IPS-20b (cell line): ENCODE measurements around the gene ANGEL2.

Experiments used
- H3K27ac ChIP-seq: one replicate; pipeline ENCODE4 v1.5.1; 2013; ENCODE audit warnings: low read length
- H3K27me3 ChIP-seq: 2 replicates; pipeline ENCODE4 v1.6.1; 2013; ENCODE audit warnings: mild to moderate bottlenecking, low read length, inconsistent platforms; ENCODE audit not compliant: insufficient read depth
- H3K36me3 ChIP-seq: 2 replicates; pipeline ENCODE4 v1.6.1; 2013; ENCODE audit warnings: low read depth, mild to moderate bottlenecking, inconsistent platforms, low read length, moderate library complexity; ENCODE audit not compliant: insufficient read depth
- H3K4me1 ChIP-seq: 2 replicates; pipeline ENCODE4 v1.6.1; 2013; ENCODE audit warnings: mild to moderate bottlenecking, control low read depth, inconsistent platforms, low read length, moderate library complexity; ENCODE audit not compliant: insufficient read depth
- H3K4me3 ChIP-seq: 2 replicates; pipeline ENCODE4 v1.5.1; 2013; ENCODE audit warnings: mild to moderate bottlenecking, low read length, inconsistent platforms
- H3K9ac ChIP-seq: 2 replicates; pipeline ENCODE4 v1.6.1; 2013; ENCODE audit warnings: low read depth, mild to moderate bottlenecking, inconsistent platforms, low read length, moderate library complexity
- H3K9me3 ChIP-seq: 2 replicates; pipeline ENCODE4 v1.6.1; 2013; ENCODE audit warnings: mild to moderate bottlenecking, low read depth, low read length, inconsistent platforms; ENCODE audit not compliant: insufficient read depth

The ANGEL2 gene, protein sequence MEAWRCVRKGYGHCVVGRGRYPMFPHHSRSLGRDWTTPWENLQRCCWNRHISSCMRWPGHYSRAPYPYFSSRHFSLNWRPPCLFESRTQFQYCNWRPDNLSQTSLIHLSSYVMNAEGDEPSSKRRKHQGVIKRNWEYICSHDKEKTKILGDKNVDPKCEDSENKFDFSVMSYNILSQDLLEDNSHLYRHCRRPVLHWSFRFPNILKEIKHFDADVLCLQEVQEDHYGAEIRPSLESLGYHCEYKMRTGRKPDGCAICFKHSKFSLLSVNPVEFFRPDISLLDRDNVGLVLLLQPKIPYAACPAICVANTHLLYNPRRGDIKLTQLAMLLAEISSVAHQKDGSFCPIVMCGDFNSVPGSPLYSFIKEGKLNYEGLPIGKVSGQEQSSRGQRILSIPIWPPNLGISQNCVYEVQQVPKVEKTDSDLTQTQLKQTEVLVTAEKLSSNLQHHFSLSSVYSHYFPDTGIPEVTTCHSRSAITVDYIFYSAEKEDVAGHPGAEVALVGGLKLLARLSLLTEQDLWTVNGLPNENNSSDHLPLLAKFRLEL

DNA sequence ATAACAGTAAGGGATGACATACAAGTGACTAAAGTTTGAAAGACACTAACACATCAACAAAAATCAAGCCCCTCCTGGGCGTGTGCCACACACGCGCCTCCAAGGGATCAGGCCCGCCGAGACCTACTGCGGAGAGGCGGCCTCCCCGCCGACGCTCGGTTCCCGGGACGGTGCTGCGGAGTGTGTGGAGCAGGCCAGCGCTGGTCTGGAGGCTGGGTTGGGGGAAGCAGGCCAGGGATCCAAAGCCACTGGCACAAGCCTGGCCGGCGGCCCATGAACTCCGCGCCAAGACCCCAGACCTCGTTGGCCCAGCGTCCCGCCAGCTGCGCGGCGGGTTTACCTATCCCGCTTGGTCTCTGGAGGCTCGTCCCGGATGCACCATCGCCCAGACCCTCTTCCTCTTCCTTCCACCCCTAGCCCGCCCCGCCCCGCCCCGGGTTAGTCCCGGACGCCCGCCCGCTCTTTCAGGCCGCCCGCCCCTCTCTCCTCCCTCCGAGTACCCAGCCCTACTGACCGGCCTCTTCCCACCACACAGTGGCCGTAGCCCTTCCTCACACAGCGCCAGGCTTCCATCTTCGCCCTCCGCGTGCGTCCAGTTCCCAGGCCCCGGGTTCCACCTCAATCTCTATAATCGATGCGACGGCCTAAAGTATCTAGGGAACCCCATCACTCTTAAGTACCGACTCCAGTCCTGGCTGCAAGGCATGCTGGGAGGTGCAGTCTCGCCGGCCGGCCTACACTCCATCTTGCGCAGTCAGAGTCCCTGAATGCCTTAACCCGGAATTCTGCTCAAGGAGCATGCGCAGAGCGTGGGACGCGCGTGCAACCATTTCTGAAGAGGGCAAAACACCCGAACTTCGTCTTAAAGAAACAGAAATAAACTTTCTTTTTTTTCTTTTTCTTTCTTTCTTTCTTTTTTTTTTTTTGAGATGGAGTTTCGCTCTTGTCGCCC, at the start of gene ANGEL2:
Gene ANGEL2, minus strand, starts transcription at position 769 of the 952 bp plus-strand sequence. Its CDS starts 196 bp downstream, at position 573.
- Histone ChIP-seq H3K4me1 (peaks cover 4% of the 10 kb centered on the region; the same call in 1 of the 2 replicates), H3K36me3 (peaks cover 29% of the 10 kb centered on the region; the same call in 1 of the 2 replicates), H3K4me3 (peak within 1 kb of the TSS; percentile 87), H3K9me3 (no peaks in the 10 kb centered on the region), H3K27me3 (no peaks in the 10 kb centered on the region), H3K9ac (peak within 1 kb of the TSS; percentile 87), H3K27ac (peak within 1 kb of the TSS; percentile 66)

DNA sequence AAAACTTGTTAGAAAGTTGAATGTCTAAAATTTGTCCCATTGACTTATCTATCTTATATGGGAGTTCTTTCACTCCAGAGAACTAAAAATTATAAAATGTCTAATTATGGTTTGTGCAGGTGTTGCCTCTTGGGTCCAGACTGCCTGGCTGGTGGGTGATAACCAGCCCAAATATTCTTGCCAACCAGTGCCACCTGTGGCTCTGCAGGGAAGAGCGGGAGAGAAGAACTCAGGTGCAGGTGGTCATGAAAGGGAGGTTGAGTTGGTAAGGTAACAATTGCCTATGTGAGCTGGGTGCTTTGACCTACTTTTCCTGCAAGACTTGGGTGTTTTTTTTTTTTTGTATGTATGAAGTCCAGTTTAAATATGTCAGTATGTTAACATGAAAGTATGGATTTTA, 45.6 kb upstream of the ANGEL2 start:
- H3K4me1 ChIP-seq: peaks cover 6% of the 10 kb centered on the region; the same call in 1 of the 2 replicates
- no peaks in the 10 kb centered on the region; the same call in 1 of the 2 replicates for H3K9me3 ChIP-seq
- no peak overlapping the region for H3K4me3 ChIP-seq
- no peaks in the 10 kb centered on the region for H3K27me3 ChIP-seq
- H3K36me3 ChIP-seq: no peaks in the 10 kb centered on the region
- H3K27ac ChIP-seq: no peak overlapping the region
- no peak overlapping the region for H3K9ac ChIP-seq

DNA sequence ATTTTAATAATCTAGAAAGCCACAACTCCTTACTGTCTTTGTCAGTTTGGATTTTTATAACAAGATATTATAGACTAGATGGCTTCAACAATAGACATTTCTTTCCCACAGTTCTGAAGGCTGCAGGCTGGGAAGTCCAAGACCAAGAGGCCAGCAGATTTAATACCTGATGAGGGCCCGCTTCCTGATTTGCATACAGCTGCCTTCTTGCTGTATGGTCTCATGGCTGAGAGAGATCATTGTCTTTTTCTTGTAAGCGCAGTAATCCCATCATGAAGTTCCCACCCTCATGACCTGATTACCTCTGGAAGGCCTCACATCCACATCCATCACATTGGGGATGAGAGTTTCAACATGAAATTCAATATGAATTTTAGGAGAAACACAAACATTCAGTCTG, 45.2 kb upstream of the ANGEL2 start:
- Histone ChIP-seq H3K4me1 (0 out of 2 replicates have a peak, but pooled peaks cover 2% of the 10 kb centered on the region), H3K27me3 (no peaks in the 10 kb centered on the region), H3K36me3 (no peaks in the 10 kb centered on the region), H3K9me3 (no peaks in the 10 kb centered on the region; the same call in 1 of the 2 replicates), H3K27ac (no peak overlapping the region), H3K4me3 (no peak overlapping the region), H3K9ac (no peak overlapping the region)

DNA sequence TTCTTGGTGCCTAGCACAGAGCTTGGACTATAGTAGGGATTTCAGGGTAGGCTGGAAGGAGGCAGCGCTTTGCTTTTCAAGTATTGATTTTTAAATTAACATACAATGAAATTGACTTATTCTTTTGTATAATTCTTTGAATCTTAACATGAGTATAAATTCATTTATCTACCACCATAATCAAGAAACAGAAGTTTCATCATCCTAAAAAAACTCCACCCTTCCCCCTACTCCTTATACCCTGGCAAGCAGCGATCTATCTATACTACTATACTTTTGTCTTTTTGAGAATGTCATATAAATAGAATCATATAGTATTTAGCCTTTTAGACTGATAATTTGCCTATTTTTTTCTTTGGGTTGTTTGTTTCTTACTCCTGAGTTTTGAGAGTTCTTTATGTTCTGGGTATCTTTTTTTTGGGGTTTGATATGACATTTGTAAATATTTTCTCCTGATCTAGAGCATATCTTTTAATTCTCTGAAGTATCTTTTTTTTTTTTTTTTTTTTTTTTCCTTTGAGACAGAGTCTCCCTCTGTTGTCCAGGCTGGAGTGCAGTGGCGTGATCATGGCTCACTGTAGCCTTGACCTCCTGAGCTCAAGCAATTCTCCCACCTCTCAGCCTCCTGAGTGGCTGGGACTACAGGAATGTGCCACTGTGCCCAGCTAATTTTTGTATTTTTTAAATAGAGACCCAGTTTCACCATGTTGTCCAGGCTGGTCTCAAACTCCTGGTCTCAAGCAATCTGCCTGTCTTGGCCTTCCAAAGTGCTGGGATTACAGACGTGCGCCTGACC, 41.8 kb upstream of the ANGEL2 start:
- Histone ChIP-seq H3K36me3 (no peaks in the 10 kb centered on the region), H3K27me3 (no peaks in the 10 kb centered on the region), H3K27ac (no peak overlapping the region), H3K4me3 (no peak overlapping the region), H3K4me1 (0 out of 2 replicates have a peak, but pooled peaks cover under 1% of the 10 kb centered on the region), H3K9me3 (no peaks in the 10 kb centered on the region), H3K9ac (no peak overlapping the region)

DNA sequence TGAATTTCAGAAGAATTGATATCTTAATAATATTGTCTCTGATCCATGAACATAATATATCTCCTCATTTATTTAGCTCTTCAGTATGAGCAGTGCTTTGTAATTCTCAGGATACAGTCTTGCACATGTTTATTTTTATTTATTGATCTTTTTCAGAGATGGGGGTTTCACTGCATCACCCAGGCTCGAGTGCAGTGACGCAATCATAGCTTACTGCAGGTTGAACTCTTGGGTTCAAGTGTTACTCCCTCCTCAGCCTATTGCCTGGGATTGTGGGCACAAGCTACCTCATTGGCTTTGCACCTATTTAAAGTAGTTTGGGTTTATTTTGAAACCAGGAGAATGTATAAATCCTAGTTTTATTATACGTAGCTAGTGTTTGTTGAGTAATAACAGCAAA, 40.1 kb upstream of the ANGEL2 start:
- H3K4me1 ChIP-seq: peaks cover 10% of the 10 kb centered on the region; the same call in 1 of the 2 replicates
- H3K27ac ChIP-seq: no peak overlapping the region
- H3K36me3 ChIP-seq: no peaks in the 10 kb centered on the region
- no peaks in the 10 kb centered on the region for H3K27me3 ChIP-seq
- no peaks in the 10 kb centered on the region for H3K9me3 ChIP-seq
- no peak overlapping the region for H3K9ac ChIP-seq
- H3K4me3 ChIP-seq: no peak overlapping the region

DNA sequence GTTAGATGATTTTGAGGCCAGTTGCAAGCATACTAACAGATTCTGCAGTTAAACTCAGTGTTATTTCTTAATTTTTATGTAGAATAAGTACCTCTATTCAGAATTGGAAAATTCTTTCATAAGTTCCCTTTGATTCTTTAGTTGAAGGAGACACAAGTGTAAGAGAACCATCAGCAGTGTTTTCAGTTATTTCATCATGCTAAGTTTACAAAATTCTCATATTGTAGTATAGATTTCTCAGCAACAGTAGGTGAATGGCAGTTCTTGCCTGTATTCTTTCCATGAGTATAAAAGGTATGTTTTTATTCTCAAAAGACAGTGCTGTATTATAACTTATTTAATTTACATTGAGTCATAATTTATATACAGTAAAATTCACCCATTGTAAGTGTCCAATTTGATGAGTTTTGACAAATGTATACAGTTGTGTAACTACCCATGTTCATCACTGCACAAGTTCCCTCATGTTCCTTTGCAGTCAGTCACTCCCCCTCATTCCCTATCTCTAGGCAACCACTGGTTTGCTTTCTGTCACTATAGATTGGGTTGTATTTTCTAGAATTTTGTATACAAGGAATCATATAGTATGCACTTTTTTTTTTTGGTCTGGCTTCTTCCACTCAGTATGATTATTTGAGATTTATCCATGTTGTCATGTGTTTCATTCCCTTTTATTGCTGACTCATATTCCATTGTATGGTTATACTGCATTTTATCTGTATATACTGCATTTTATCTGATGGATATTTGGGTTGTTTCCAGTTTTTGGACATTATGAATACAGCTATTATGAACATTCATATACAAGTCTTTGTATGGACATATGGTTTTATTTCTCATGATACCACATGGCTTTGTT, 39.3 kb upstream of the ANGEL2 start:
- Histone ChIP-seq H3K27ac (no peak overlapping the region), H3K4me1 (peaks cover 12% of the 10 kb centered on the region; the same call in 1 of the 2 replicates), H3K4me3 (no peak overlapping the region), H3K9me3 (0 out of 2 replicates have a peak, but pooled peaks cover 5% of the 10 kb centered on the region), H3K9ac (no peak overlapping the region), H3K27me3 (no peaks in the 10 kb centered on the region), H3K36me3 (no peaks in the 10 kb centered on the region)

DNA sequence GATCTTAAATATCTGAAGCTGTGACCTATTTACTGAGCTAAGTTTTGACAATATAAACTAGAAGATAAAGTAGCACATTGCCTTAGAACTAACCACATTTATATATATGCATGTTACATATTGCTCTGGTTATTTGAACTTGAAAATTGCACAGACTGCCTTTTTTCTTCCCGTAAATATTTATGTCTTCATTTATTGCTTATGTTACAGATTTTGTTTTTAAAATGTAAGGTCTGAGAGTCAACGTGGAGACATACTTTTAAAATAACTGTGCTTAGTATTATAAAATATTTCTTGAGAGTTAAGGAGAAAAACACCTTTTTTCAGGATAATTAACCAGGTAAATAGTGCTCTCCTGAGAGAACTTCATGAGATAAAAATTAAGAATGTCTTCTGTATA, 38.5 kb upstream of the ANGEL2 start:
- Histone ChIP-seq H3K9ac (no peak overlapping the region), H3K27ac (no peak overlapping the region), H3K27me3 (no peaks in the 10 kb centered on the region), H3K9me3 (0 out of 2 replicates have a peak, but pooled peaks cover 5% of the 10 kb centered on the region), H3K36me3 (no peaks in the 10 kb centered on the region), H3K4me1 (peaks cover 12% of the 10 kb centered on the region), H3K4me3 (no peak overlapping the region)

DNA sequence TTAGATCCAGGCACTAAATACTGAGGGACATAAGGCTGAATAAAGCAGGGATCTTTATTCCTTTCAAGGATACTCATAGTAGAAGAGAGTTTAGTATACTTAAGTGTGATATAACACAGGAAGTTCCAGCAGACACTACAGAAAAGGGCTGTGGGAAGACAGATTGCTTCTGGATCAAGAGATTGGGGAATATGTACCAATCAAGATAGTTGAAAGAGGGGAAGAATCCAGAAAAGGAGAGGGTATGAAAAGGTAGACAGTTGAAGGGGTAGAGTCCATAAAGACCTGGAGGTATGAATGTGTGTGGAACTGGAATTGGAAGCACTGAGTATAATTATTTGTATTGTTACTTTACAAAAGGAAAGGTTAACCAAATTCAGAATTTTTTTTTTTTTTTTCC, 37.8 kb upstream of the ANGEL2 start:
- Histone ChIP-seq H3K27ac (no peak overlapping the region), H3K27me3 (no peaks in the 10 kb centered on the region), H3K9ac (no peak overlapping the region), H3K4me1 (peaks cover 12% of the 10 kb centered on the region), H3K9me3 (0 out of 2 replicates have a peak, but pooled peaks cover 5% of the 10 kb centered on the region), H3K4me3 (no peak overlapping the region), H3K36me3 (no peaks in the 10 kb centered on the region)

DNA sequence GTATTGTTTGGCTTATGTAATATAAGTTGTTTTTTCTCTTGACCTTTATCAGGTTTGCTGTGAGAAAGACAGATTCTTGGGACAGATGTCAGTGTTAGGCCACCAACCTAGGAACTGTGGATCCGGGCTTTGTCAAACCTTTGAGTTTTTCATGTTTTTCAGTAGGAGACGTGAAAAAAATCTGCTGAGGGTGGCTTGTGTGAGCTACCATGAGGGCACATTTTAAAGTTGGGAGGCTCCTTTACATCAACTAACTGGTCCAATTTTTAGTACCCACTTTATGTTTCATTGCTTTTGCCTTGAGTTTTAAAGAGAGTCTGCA, 36.2 kb upstream of the ANGEL2 start:
- H3K27me3 ChIP-seq: no peaks in the 10 kb centered on the region
- peaks cover 12% of the 10 kb centered on the region for H3K4me1 ChIP-seq
- peak overlapping the region; percentile 91 for H3K4me3 ChIP-seq
- 0 out of 2 replicates have a peak, but pooled peaks cover 5% of the 10 kb centered on the region for H3K9me3 ChIP-seq
- H3K36me3 ChIP-seq: no peaks in the 10 kb centered on the region
- peak overlapping the region; percentile 73 for H3K9ac ChIP-seq
- H3K27ac ChIP-seq: no peak overlapping the region

DNA sequence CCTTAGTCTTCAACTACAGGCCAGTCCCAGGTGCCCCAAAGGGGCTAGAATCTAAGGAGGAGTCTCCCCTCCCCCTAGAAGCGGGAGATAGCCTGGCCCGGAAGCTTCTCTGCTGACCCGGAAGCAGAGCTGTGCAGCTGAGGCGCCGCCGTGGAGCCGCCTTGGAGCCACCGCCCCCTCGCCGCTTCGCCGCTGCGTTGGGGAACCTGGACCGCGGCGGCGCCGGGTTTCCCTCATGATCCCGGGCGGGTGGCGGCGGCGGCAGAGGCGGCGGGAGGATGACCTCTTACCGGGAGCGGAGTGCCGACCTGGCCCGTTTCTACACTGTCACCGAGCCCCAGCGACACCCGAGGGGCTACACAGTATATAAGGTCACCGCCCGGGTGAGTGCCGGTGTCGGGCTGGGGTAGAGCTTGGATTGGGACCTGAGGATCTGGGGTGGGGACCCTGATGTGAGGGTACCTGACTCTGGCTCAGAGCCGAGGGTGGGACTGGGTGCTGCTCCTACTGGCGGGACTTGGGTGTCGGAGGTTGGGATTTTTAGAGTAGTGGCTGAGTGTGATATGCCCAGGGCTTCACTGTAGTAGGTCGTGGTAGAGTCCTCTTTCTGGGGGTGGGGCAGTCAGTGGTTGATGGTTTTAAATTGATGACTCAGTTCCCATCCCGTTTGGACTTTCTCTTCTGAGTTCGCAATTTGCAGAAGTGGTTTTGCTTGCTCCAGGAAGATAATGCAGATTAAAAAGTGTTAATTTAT, 35.6 kb upstream of the ANGEL2 start, which contains the start of gene RPS6KC1:
Gene RPS6KC1, plus strand, starts transcription at position 115 of the 754 bp plus-strand sequence. Its CDS starts 164 bp downstream, at position 279.
- Histone ChIP-seq H3K27ac (no peak within 1 kb of the TSS), H3K9ac (peak within 1 kb of the TSS; percentile 73), H3K36me3 (no peaks in the 10 kb centered on the region), H3K4me1 (peaks cover 12% of the 10 kb centered on the region), H3K27me3 (no peaks in the 10 kb centered on the region), H3K4me3 (peak within 1 kb of the TSS; percentile 91), H3K9me3 (0 out of 2 replicates have a peak, but pooled peaks cover 5% of the 10 kb centered on the region)
